ENCODE results near the gene BEX5.
"Not testable (repeated sequence)": the region's sequence is repeated elsewhere in the genome, so short reads cannot be mapped to it uniquely, and the experiment has no call there.

Gene BEX5

GRCh38 chrX:102155806-102156179, at the start of gene BEX5:
Gene BEX5 (minus strand): TSS chrX:102155977. CDS start chrX:102154265, 1,712 bp downstream.
- DNase-seq (ENCODE audit: low spot score) (no peak), FAIRE-seq (no peak)

- FAIRE-seq (no peak), DNase-seq (ENCODE audit: low spot score) (no peak)
Measured at GRCh38 chrX:102185967-102186720, 30.4 kb upstream of the BEX5 start.

GRCh38 chrX:102154900-102155805, 624 bp downstream of the BEX5 start:
- no peak for FAIRE-seq
- DNase-seq (ENCODE audit: low spot score): no peak

- DNase-seq (ENCODE audit: low spot score): no peak
- FAIRE-seq: no peak
Measured at GRCh38 chrX:102154218-102154860, 1.4 kb downstream of the BEX5 start.

- FAIRE-seq: not testable (repeated sequence)
Measured at GRCh38 chrX:102142274-102142673, 13.5 kb downstream of the BEX5 start, which contains the start of gene TCEAL6. Gene TCEAL6 (minus strand): TSS chrX:102142481.

GRCh38 chrX:102141631-102142030, 14.1 kb downstream of the BEX5 start:
- not testable (repeated sequence) for DNase-seq (ENCODE audit: low spot score); FAIRE-seq

More at GRCh38 chrX:102142274-102142673, 13.5 kb downstream of the BEX5 start, which contains the start of gene TCEAL6:
- not testable (repeated sequence) for DNase-seq (ENCODE audit: low spot score)

- not testable (repeated sequence) for DNase-seq (ENCODE audit: low spot score); FAIRE-seq
Measured at GRCh38 chrX:102140876-102141275, 14.9 kb downstream of the BEX5 start.

- FAIRE-seq (no peak), DNase-seq (ENCODE audit: low spot score) (no peak)
Measured at GRCh38 chrX:102138064-102138463, 17.7 kb downstream of the BEX5 start.

- FAIRE-seq (no peak), DNase-seq (ENCODE audit: low spot score) (no peak)
Measured at GRCh38 chrX:102129473-102129872, 26.3 kb downstream of the BEX5 start.

GRCh38 chrX:102126863-102127262, 28.9 kb downstream of the BEX5 start:
- DNase-seq (ENCODE audit: low spot score) (no peak), FAIRE-seq (no peak)

GRCh38 chrX:102126080-102126818, 29.5 kb downstream of the BEX5 start:
- FAIRE-seq; DNase-seq (ENCODE audit: low spot score): not testable (repeated sequence)

GRCh38 chrX:102125436-102125835, 30.3 kb downstream of the BEX5 start, which contains the start of gene TCEAL2:
Gene TCEAL2 (plus strand): TSS chrX:102125679. CDS start chrX:102126831, 1,152 bp downstream.
- DNase-seq (ENCODE audit: low spot score); FAIRE-seq: not testable (repeated sequence)

GRCh38 chrX:102125014-102125413, 30.8 kb downstream of the BEX5 start:
- DNase-seq (ENCODE audit: low spot score); FAIRE-seq: not testable (repeated sequence)

- FAIRE-seq (no peak), DNase-seq (ENCODE audit: low spot score) (no peak)
Measured at GRCh38 chrX:102115748-102116147, 40.0 kb downstream of the BEX5 start.

- DNase-seq (ENCODE audit: low spot score): no peak
- FAIRE-seq: no peak
Measured at GRCh38 chrX:102113367-102113766, 42.4 kb downstream of the BEX5 start.
